Smooth muscle cell (in vitro differentiated cells): ENCODE measurements around the gene MMP24. TPM values are rescaled to one million over a fixed set of nuclear protein-coding genes. Genes with fewer than 3 reads are reported as not detected.

ENCODE experiments used
- DNase-seq: peaks from one replicate; lab custom pipeline; 2025; ENCODE audit not compliant: unreplicated experiment; lab: John Stamatoyannopoulos, UW
- H2AFZ ChIP-seq: fragments of 200-600 bp; sonication (generic); 2 replicates; pipeline ENCODE4 v1.6.0; 2016; ENCODE audit warnings: antibody characterized with exemption, low read depth, mild to moderate bottlenecking
- H3F3A ChIP-seq: fragments of 200-600 bp; sonication (generic); 2 replicates; pipeline ENCODE4 v1.6.0; 2017; ENCODE audit warnings: antibody characterized with exemption, low read depth
- H3K27ac ChIP-seq: fragments of 200-600 bp; sonication (generic); 2 replicates; pipeline ENCODE4 v1.5.1; 2016; ENCODE audit warnings: low read depth, mild to moderate bottlenecking
- H3K27me3 ChIP-seq: fragments of 200-600 bp; sonication (generic); 2 replicates; pipeline ENCODE4 v1.6.1; 2016; ENCODE audit warnings: low read depth, mild to moderate bottlenecking
- H3K36me3 ChIP-seq: fragments of 200-600 bp; sonication (generic); 2 replicates; pipeline ENCODE4 v1.5.1; 2016; ENCODE audit warnings: low read depth
- H3K4me1 ChIP-seq: fragments of 200-600 bp; sonication (generic); 2 replicates; pipeline ENCODE4 v1.5.1; 2016; ENCODE audit warnings: low read depth
- H3K4me2 ChIP-seq: fragments of 200-600 bp; sonication (generic); 2 replicates; pipeline ENCODE4 v1.6.0; 2016; ENCODE audit warnings: mild to moderate bottlenecking
- H3K4me3 ChIP-seq: fragments of 200-600 bp; sonication (generic); 2 replicates; pipeline ENCODE4 v1.5.1; 2016; ENCODE audit warnings: mild to moderate bottlenecking
- H3K79me2 ChIP-seq: fragments of 200-600 bp; sonication (generic); 2 replicates; pipeline ENCODE4 v1.6.0; 2016; ENCODE audit warnings: low read depth, mild to moderate bottlenecking
- H3K9ac ChIP-seq: fragments of 200-600 bp; sonication (generic); 2 replicates; pipeline ENCODE4 v1.6.0; 2016; ENCODE audit warnings: low read depth
- H3K9me3 ChIP-seq: fragments of 200-600 bp; sonication (generic); replicated peaks from 2 replicates; pipeline ENCODE4 v1.5.1; 2016; ENCODE audit warnings: low read depth
- H4K20me1 ChIP-seq: fragments of 200-600 bp; sonication (generic); 2 replicates; pipeline ENCODE4 v1.6.0; 2016; ENCODE audit warnings: low read depth
- WGBS: methylation state at CpG from one replicate; pipeline ENCODE4 v1.1.7; 2016; ENCODE audit warnings: low lambda C conversion rate; 5-methylcytosine and 5-hydroxymethylcytosine counted together
- polyA plus RNA-seq: library from polyadenylated mRNA; unstranded; fragments of >200 nt; fragmentation: Nextera tagmentation; extraction: Ambion mirVana; gene quantifications from 2 replicates; pipeline ENCODE4 v1.2.1, GENCODE V29; 2016
- total RNA-seq: library from RNA; depleted of rRNA; stranded (reverse); fragments of >200 nt; gene quantifications from 2 replicates; pipeline ENCODE4 v1.2.3, GENCODE V29; 2014
- TF ChIP-seq, protein P1 (sequence below): fragments of 200-600 bp; sonication (generic); IDR thresholded peaks from 2 replicates; pipeline ENCODE4 v1.5.1; 2017; ENCODE audit warnings: borderline replicate concordance, mild to moderate bottlenecking, antibody characterized with exemption; ENCODE audit not compliant: insufficient read depth, poor library complexity, severe bottlenecking

Gene MMP24
- total and polyA plus RNA-seq, 2 experiments from 2014 or later: 0.03 to 0.09 TPM

DNA sequence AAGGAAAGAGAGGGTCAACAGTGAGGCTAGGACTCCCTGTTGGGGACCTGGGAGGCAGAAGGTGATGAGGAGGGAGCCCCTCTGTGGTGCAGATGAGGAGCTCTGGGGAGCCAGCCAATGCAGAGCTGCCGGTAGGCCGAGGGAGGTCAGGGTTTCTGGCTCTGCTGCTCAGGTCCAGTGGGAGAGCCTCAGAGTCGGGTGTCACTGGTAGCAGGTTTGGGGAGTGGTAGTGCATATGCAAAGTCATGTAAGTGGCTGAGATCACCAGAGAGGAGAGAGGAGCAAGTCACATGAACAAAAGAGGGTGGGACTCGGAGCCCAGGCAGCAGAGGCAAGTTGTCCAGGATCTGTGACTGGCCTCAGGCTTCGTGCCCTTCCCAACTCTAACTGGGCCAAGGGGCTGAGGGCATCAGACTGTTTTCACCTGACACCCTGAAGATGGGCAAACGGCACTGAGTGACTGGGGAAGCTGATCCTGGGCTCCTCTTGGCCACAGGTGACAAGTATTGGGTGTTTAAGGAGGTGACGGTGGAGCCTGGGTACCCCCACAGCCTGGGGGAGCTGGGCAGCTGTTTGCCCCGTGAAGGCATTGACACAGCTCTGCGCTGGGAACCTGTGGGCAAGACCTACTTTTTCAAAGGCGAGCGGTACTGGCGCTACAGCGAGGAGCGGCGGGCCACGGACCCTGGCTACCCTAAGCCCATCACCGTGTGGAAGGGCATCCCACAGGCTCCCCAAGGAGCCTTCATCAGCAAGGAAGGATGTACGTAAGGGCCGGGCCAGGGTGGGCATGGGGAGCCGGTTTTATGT lies 44.8 kb downstream of the MMP24 start:
- no peak overlapping the region for H3K27ac ChIP-seq

DNA sequence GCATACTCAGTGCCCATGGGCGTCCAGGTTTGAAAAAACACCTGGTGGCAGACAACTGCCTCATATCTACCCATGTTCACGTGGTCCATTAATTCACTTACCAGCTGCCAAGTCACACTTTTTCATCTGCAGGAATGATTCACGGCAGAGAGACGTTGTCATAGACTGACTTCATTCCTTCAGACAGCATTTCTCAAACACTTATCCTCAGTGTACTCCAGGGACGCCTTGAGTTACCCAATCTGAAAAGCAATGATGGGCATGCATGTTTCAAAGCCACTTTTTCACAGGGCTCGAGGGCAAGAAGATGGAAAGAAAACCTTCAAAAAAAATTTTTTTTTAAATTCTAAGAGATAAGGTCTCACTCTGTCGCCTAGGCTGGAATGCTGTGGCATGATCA lies 45.4 kb downstream of the MMP24 start:
- no peaks in the 10 kb centered on the region for H3K36me3 ChIP-seq
- no peak overlapping the region for H3K9ac ChIP-seq
- H3K27ac ChIP-seq: no peak overlapping the region
- no peaks in the 10 kb centered on the region for H3K27me3 ChIP-seq
- TF ChIP-seq, protein P1, sequence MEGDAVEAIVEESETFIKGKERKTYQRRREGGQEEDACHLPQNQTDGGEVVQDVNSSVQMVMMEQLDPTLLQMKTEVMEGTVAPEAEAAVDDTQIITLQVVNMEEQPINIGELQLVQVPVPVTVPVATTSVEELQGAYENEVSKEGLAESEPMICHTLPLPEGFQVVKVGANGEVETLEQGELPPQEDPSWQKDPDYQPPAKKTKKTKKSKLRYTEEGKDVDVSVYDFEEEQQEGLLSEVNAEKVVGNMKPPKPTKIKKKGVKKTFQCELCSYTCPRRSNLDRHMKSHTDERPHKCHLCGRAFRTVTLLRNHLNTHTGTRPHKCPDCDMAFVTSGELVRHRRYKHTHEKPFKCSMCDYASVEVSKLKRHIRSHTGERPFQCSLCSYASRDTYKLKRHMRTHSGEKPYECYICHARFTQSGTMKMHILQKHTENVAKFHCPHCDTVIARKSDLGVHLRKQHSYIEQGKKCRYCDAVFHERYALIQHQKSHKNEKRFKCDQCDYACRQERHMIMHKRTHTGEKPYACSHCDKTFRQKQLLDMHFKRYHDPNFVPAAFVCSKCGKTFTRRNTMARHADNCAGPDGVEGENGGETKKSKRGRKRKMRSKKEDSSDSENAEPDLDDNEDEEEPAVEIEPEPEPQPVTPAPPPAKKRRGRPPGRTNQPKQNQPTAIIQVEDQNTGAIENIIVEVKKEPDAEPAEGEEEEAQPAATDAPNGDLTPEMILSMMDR: no peak
- no peak for DNase-seq
- 87% methylated on average over 7 of the region's 7 CpGs for whole genome bisulfite sequencing
- H4K20me1 ChIP-seq: peaks cover 5% of the 10 kb centered on the region
- H2AFZ ChIP-seq: no peak overlapping the region
- peaks cover 8% of the 10 kb centered on the region for H3K79me2 ChIP-seq
- H3K9me3 ChIP-seq: no peaks in the 10 kb centered on the region
- H3K4me1 ChIP-seq: no peaks in the 10 kb centered on the region
- no peak overlapping the region for H3K4me3 ChIP-seq
- H3F3A ChIP-seq: no peaks in the 10 kb centered on the region
- H3K4me2 ChIP-seq: no peak overlapping the region

More for the DNA sequence above, 44.8 kb downstream of the MMP24 start:
- Histone ChIP-seq H3K4me2 (no peak overlapping the region), H3K9ac (no peak overlapping the region), H3K9me3 (no peaks in the 10 kb centered on the region), H4K20me1 (peaks cover 5% of the 10 kb centered on the region), H3K4me1 (no peaks in the 10 kb centered on the region), H3K79me2 (peaks cover 1% of the 10 kb centered on the region), H3F3A (no peaks in the 10 kb centered on the region), H3K27me3 (no peaks in the 10 kb centered on the region), H3K4me3 (no peak overlapping the region), H2AFZ (no peak overlapping the region), H3K36me3 (no peaks in the 10 kb centered on the region)
- WGBS: 97% methylated on average over 20 of the region's 20 CpGs
- TF ChIP-seq, protein P1: no peak
- DNase-seq: no peak

DNA sequence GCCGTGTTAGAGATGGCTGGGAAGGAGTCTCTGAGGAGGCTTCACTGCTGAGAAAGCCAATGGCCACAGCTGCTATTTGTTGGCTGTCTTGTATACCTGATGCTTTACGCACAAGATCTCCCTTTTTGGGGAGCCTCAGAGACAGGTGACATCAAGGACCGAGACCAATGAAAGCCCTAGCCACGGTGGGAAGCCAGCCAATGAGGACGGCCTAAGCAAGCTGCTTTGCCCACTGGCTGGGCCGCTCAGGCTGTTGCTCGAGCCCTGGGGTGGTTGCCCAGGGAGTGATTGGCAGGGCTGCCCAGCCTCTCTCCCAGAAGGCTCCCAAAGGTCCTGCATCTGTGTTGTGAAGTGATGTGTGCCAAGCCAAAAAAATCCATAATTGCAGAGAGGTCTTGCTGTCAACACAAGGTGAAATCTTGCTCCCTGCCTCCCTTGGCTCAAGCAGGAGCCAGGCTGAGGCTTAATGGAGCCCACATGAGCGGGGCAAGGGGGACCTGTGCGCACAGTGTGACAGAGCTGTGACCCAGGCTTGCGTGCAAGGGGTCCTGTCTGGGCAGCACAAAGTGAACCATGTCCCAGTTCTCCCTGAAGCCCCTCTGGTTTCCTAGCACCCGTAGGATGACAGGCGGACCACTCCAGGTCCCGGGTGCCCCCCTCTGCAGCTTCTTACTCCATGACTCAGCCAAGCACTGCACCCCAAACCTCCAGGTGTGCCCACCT lies 47.1 kb downstream of the MMP24 start:
- Histone ChIP-seq H3K4me1 (no peaks in the 10 kb centered on the region), H3K27ac (no peak overlapping the region), H3K36me3 (no peaks in the 10 kb centered on the region), H2AFZ (no peak overlapping the region), H4K20me1 (peaks cover 5% of the 10 kb centered on the region), H3K4me2 (no peak overlapping the region), H3K9me3 (no peaks in the 10 kb centered on the region), H3F3A (peaks cover 4% of the 10 kb centered on the region), H3K4me3 (no peak overlapping the region), H3K27me3 (no peaks in the 10 kb centered on the region), H3K9ac (no peak overlapping the region), H3K79me2 (peaks cover 12% of the 10 kb centered on the region)
- TF ChIP-seq, protein P1: no peak
- DNase-seq: no peak
- WGBS: 95% methylated on average over 13 of the region's 13 CpGs
